NCI-H460 (cell line): ENCODE measurements around the gene OR52N2. TPM values are rescaled to one million over a fixed set of nuclear protein-coding genes. Genes with fewer than 3 reads are reported as not detected.
A peak's percentile ranks its signal among the peaks of the same experiment; 100 is the strongest.

Experiments
- DNase-seq: peaks from one replicate; pipeline ENCODE4 v3.0.0-alpha.2; 2016; ENCODE audit warnings: low read depth; ENCODE audit errors: extremely low read depth
- polyA plus RNA-seq: library from polyadenylated mRNA; depleted of rRNA; stranded (reverse); fragments of >200 nt; gene quantifications from 2 replicates; pipeline ENCODE4 v1.2.3, GENCODE V29; 2014; cell fraction: nucleus; rRNA removed
- total RNA-seq: library from RNA; depleted of rRNA; stranded (reverse); fragments of >200 nt; shearing (Covaris generic); gene quantifications from 2 replicates; pipeline ENCODE4 v1.2.3, GENCODE V29; 2014; rRNA removed

The OR52N2 gene
- not detected in 2 replicates for total RNA-seq
- polyA plus RNA-seq, result not detected in 2 replicates

GRCh38 chr11:5808500-5809121 lies at the start of gene OR52N2:
Gene OR52N2 (plus strand): TSS chr11:5808924. CDS start chr11:5820336, 11,412 bp downstream.
- DNase-seq, result peak; percentile 67

GRCh38 chr11:5767056-5767455 lies 41.7 kb upstream of the OR52N2 start:
- DNase-seq, result no peak

- no peak for DNase-seq
These were observed 25.5 kb upstream of the OR52N2 start, which contains the start of gene OR52N5 for GRCh38 chr11:5783255-5783654. Gene OR52N5 (minus strand): TSS chr11:5783355. CDS start chr11:5778634, 4,721 bp downstream.

GRCh38 chr11:5791165-5791564 lies 17.6 kb upstream of the OR52N2 start, which contains the start of gene OR52N1:
Gene OR52N1 (minus strand): TSS chr11:5791265. CDS start chr11:5788816, 2,449 bp downstream.
- no peak for DNase-seq

GRCh38 chr11:5796541-5796940 lies 12.2 kb upstream of the OR52N2 start:
- DNase-seq, result no peak

GRCh38 chr11:5803982-5804381 lies 4.7 kb upstream of the OR52N2 start:
- DNase-seq, result no peak

- no peak for DNase-seq
These were observed 1.1 kb upstream of the OR52N2 start for GRCh38 chr11:5807580-5807979.

GRCh38 chr11:5809122-5809519 lies 397 bp downstream of the OR52N2 start:
- no peak for DNase-seq

- no peak for DNase-seq
These were observed 1.4 kb downstream of the OR52N2 start for GRCh38 chr11:5809905-5810795.

- DNase-seq, result no peak
These were observed 6.8 kb downstream of the OR52N2 start for GRCh38 chr11:5815534-5815933.

GRCh38 chr11:5818245-5818886 lies 9.6 kb downstream of the OR52N2 start:
- no peak for DNase-seq

- no peak for DNase-seq
These were observed 22.6 kb downstream of the OR52N2 start for GRCh38 chr11:5831196-5831829.

- DNase-seq, result no peak
These were observed 24.7 kb downstream of the OR52N2 start for GRCh38 chr11:5833446-5833845.

- DNase-seq, result no peak
These were observed 29.0 kb downstream of the OR52N2 start for GRCh38 chr11:5837695-5838094.

- no peak for DNase-seq
These were observed 33.1 kb downstream of the OR52N2 start, which contains the start of gene OR52E6 for GRCh38 chr11:5841797-5842196. Gene OR52E6 (minus strand): TSS chr11:5841897. CDS start chr11:5841897, 0 bp downstream.

- DNase-seq, result no peak
These were observed 38.0 kb downstream of the OR52N2 start for GRCh38 chr11:5846701-5847100.

GRCh38 chr11:5847711-5848110 lies 39.0 kb downstream of the OR52N2 start:
- DNase-seq, result no peak

GRCh38 chr11:5851002-5851401 lies 42.3 kb downstream of the OR52N2 start:
- no peak for DNase-seq

GRCh38 chr11:5857590-5857989 lies 48.9 kb downstream of the OR52N2 start, which contains the start of gene OR52E8:
Gene OR52E8 (minus strand): TSS chr11:5857690. CDS start chr11:5857690, 0 bp downstream.
- DNase-seq, result no peak

GRCh38 chr11:5865826-5866225 lies 57.1 kb downstream of the OR52N2 start:
- DNase-seq, result no peak
